ENCODE results near the gene STEAP4. TPM values are rescaled to one million over a fixed set of nuclear protein-coding genes. Genes with fewer than 3 reads are reported as not detected.

Gene STEAP4
- 0.03 to 0.07 TPM (median 0.05 TPM) in 3 of 5 replicates, not detected in the others for total RNA-seq (2022; extraction: Qiagen RNA extraction)

DNA sequence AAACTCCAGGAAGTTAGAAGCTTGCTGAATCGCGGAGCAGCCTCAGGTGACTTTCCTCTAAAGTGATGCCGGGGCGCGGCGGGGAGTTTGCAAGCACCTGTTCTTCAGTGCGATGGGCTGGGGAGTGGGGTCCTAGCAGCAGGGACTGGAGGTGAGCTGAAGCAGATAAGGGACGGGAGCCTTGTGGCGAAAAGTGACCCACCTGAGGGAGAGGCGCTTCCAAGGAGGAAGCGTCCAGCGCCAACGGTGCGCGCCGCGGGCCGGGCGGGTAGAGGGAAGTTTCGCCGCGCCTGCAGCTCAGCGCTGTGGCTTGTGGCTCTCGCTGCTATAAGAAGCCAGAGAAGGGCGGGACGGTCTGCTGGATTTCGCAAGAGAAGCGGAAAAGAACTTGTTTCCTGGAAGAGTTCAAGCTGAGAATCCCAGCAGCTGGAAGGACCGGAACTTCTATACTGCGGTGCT, at the start of gene STEAP4:
Gene STEAP4 (minus strand): TSS at position 305 of the 459 bp plus-strand sequence. CDS start 22,625 bp downstream, outside the sequence.

Other genes with a start within 250 kb of the STEAP4 start
- 104 to 142 TPM (median 127 TPM) in 5 replicates for gene SRI, start 86.9 kb downstream of the STEAP4 start, total RNA-seq (2022; extraction: Qiagen RNA extraction)

Measured in A549 treated with Hydrocortisone at 1 μM for 4 hours (cell line).